LHCN-M2 (cell line): Measurements from ENCODE around the gene TEX38. TPM values are rescaled to one million over a fixed set of nuclear protein-coding genes. Genes with fewer than 3 reads are reported as not detected.
"Not testable (repeated sequence)": the region's sequence is repeated elsewhere in the genome, so short reads cannot be mapped to it uniquely, and the experiment has no call there.

Experiments used
- DNase-seq: peaks from one replicate; pipeline ENCODE4 v3.0.0-alpha.2; 2012; ENCODE audit warnings: low read depth
- polyA plus RNA-seq: library from polyadenylated mRNA; unstranded; fragments of >200 nt; gene quantifications from one replicate; pipeline ENCODE4 v1.2.1, GENCODE V29; 2012; ENCODE audit warnings: missing spikeins
- total RNA-seq: library from RNA; depleted of rRNA; stranded (reverse); fragments of >200 nt; gene quantifications from 2 replicates; pipeline ENCODE4 v1.2.3, GENCODE V29; 2014; rRNA removed

Gene TEX38
- 0.17 TPM in 1 of 2 replicates, not detected in the other for total RNA-seq
- polyA plus RNA-seq, result not detected

DNA sequence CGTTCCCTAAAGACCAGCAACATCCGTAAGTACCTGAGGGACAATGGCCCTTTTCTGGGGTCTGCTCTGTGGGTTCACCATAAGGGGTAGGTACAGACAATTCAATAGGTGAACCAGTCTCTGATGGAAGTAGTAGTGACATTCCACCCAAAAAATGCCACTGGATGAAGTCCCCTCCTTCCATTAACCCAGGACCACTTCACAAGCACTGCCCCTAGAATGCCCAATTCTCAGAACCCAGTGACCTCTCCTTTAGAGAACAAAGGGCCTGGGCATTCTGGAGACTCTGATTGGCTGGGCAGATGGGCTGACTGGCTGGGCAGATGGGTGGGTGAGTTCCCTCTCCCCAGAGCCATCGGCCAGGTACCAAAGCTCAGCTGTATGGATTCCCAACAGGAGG, at the start of gene TEX38:
TSS of gene TEX38 (plus strand) at position 301 of the 400 bp plus-strand sequence. CDS start at position 382, 81 bp downstream.
- no peak for DNase-seq

- DNase-seq, result peak; percentile 14
Measured at GRCh38 chr1:46621930-46622329, 49.7 kb upstream of the TEX38 start.

DNA sequence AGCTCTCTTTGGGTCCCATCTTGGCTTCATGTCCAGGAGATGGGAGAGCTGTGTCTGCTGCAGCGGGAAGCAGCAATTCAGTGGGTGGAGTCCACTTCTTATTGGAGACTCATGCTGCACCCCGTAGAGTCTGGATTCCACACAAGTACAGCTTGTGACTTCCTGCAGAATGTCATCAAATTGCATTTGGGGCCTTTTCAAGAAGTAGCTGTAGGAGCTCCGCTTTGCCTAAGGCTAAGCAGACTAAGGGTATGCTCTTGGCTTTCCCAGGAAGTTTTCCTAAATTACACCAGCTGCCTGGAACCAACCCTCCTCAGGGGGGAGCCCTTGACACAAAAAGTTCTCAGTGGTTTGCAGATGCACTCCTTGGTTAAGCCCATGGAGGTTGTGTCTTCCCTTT, 49.3 kb upstream of the TEX38 start:
- peak; percentile 42 for DNase-seq

- DNase-seq, result no peak
Measured at GRCh38 chr1:46623743-46624644, 47.7 kb upstream of the TEX38 start.

GRCh38 chr1:46630719-46631118, 40.9 kb upstream of the TEX38 start:
- DNase-seq, result no peak

GRCh38 chr1:46635205-46635604, 36.4 kb upstream of the TEX38 start:
- DNase-seq, result no peak

- no peak for DNase-seq
Measured at GRCh38 chr1:46637444-46638083, 34.1 kb upstream of the TEX38 start.

- no peak for DNase-seq
Measured at GRCh38 chr1:46638921-46639320, 32.7 kb upstream of the TEX38 start.

DNA sequence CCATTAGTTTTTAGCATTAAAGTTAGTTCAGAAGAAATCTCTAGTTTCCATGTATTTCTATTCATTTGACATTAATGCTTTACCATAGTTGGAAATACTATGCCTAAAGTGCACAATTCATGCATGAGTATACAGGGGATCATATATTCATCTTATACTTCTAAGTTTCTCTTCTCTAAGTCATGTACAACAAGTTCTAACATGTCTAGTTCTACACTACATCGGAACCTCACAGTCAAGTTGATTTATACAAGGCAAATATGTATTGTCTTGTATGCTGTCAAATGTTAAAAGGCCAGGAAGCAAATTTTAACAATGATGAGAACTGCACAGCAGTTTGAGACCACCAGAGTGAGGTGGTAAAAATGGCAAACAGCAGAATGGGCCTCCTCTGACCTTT, 32.1 kb upstream of the TEX38 start:
- no peak for DNase-seq

GRCh38 chr1:46642115-46642680, 29.5 kb upstream of the TEX38 start:
- no peak for DNase-seq

GRCh38 chr1:46643368-46643775, 28.3 kb upstream of the TEX38 start:
- peak; percentile 86 for DNase-seq

DNA sequence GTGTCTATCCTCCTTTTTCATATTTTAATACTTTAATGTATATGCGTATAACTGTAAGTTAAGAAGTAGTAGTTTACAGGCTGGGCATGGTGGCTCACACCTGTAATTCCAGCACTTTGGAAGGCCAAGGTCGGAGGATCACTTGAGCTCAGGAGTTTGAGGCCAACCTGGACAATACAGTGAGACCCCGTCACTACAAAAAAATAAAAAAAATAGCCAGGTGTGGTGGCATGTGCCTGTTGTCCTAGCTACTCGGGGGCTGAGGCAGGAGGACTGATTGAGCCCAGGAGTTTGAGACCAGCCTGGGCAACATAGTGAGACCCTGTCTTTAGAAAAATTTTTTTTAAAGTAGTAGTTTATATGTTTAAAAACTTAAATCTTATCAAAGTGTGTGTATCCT, 25.8 kb upstream of the TEX38 start:
- DNase-seq, result no peak

DNA sequence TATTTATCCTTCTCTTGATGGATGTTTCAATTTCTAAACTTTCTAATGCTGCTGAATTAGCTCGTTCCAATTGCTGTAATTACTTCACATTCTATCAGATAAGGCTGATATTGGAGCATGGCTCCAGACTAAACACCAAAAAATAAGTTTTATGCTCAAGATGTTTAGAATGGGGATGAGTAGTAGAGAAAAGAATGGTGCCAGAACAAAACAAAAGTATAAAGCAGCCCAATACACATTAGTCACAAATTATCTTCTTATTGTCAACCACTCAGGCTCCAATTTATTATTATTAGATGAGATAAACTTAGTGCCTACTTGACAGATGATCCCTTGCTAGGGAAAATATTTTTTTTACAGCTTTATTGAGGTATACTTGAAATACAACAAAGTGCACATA, 25.3 kb upstream of the TEX38 start:
- no peak for DNase-seq

GRCh38 chr1:46646844-46647243, 24.8 kb upstream of the TEX38 start:
- no peak for DNase-seq

GRCh38 chr1:46647611-46648010, 24.0 kb upstream of the TEX38 start:
- no peak for DNase-seq

DNA sequence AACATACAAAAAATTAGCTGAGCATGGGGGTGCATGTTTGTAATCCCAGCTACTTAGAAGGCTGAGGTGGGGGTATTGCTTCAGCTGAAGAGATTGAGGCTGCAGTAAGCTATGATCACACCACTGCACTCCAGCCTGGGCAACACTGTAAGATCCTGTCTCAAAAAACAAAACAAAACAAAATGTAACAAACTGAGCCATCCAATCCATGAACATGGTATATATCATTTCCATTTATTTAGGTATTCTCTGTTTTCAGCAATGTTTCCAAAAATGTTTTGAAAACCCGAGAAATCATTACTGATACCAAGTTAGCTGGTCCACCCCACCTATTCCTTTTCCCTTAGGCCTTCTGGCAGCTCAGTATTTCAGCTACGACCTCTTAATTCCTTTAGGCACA, 21.9 kb upstream of the TEX38 start:
- no peak for DNase-seq

DNA sequence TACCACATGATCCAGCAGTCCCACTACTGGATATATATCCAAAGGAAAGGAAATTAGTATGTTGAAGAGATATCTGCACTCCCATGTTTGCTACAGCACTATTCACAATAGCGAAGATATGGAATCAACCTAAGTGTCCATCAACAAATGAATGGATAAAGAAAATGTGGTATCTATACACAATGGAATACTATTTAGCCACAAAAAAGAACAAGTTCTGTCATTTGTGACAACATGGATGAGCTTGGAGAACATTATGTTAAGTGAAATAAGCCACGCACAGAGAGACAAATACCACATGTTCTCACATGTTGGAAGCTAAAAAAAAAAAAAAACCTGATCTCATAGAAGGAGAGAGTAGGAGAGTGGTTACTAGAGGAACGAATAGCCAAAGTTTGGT, 21.2 kb upstream of the TEX38 start:
- no peak for DNase-seq

DNA sequence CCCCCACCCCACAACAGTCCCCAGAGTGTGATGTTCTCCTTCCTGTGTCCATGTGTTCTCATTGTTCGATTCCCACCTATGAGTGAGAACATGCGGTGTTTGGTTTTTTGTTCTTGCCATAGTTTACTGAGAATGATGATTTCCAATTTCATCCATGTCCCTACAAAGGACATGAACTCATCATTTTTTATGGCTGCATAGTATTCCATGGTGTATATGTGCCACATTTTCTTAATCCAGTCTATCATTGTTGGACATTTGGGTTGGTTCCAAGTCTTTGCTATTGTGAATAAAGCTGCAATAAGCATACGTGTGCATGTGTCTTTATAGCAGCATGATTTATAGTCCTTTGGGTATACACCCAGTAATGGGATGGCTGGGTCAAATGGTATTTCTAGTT, 20.5 kb upstream of the TEX38 start:
- DNase-seq, result not testable (repeated sequence)

GRCh38 chr1:46652321-46653100, 19.1 kb upstream of the TEX38 start:
- no peak for DNase-seq

GRCh38 chr1:46653405-46653958, 18.2 kb upstream of the TEX38 start:
- no peak for DNase-seq

GRCh38 chr1:46654012-46654411, 17.6 kb upstream of the TEX38 start:
- no peak for DNase-seq
